Measurements from ENCODE around the gene CD226.

- no peak for TF ChIP-seq CTCF (IDR thresholded peaks at IDR 0.05)
- TF ChIP-seq EZH2phosphoT487 (IDR thresholded peaks at IDR 0.05), result no peak
Observed at GRCh38 chr18:69935319-69936190, 12.1 kb downstream of the CD226 start.
